Suppressor macrophage treated with lipopolysaccharide for 4 hours (primary cell): ENCODE results near the gene MAP7D1.

Experiments
- DNase-seq: peaks from one replicate; pipeline ENCODE4 v3.0.0-alpha.2; 2020

The MAP7D1 gene

GRCh38 chr1:36128126-36128904 lies 27.6 kb upstream of the MAP7D1 start:
- no peak for DNase-seq

GRCh38 chr1:36128905-36129206 lies 27.1 kb upstream of the MAP7D1 start:
- DNase-seq: no peak

GRCh38 chr1:36132029-36132428 lies 23.9 kb upstream of the MAP7D1 start:
- DNase-seq: no peak

GRCh38 chr1:36133484-36133883 lies 22.5 kb upstream of the MAP7D1 start:
- DNase-seq: peak; percentile 67

- DNase-seq: no peak
Measured at GRCh38 chr1:36134031-36134430, 21.9 kb upstream of the MAP7D1 start.

- peak; percentile 65 for DNase-seq
Measured at GRCh38 chr1:36134505-36135329, 21.2 kb upstream of the MAP7D1 start.

GRCh38 chr1:36135330-36135667 lies 20.7 kb upstream of the MAP7D1 start:
- DNase-seq: no peak

- DNase-seq: no peak
Measured at GRCh38 chr1:36135796-36136195, 20.2 kb upstream of the MAP7D1 start.

- DNase-seq: no peak
Measured at GRCh38 chr1:36136535-36136934, 19.4 kb upstream of the MAP7D1 start.

GRCh38 chr1:36137226-36137625 lies 18.7 kb upstream of the MAP7D1 start:
- no peak for DNase-seq

- no peak for DNase-seq
Measured at GRCh38 chr1:36137776-36138175, 18.2 kb upstream of the MAP7D1 start.

- DNase-seq: no peak
Measured at GRCh38 chr1:36139521-36139920, 16.4 kb upstream of the MAP7D1 start.

- DNase-seq: no peak
Measured at GRCh38 chr1:36142121-36142520, 13.8 kb upstream of the MAP7D1 start.

GRCh38 chr1:36143424-36143823 lies 12.5 kb upstream of the MAP7D1 start:
- no peak for DNase-seq

GRCh38 chr1:36144413-36144812 lies 11.5 kb upstream of the MAP7D1 start:
- DNase-seq: no peak

- DNase-seq: no peak
Measured at GRCh38 chr1:36148821-36149236, 7.1 kb upstream of the MAP7D1 start.

- peak; percentile 100 for DNase-seq
Measured at GRCh38 chr1:36149237-36149972, 6.6 kb upstream of the MAP7D1 start, which contains the start of gene TRAPPC3. TSS of gene TRAPPC3 (minus strand) at chr1:36149486. CDS start at chr1:36149378, 108 bp downstream.

- DNase-seq: no peak
Measured at GRCh38 chr1:36149973-36150295, 6.0 kb upstream of the MAP7D1 start.

- DNase-seq: peak; percentile 94
Measured at GRCh38 chr1:36150296-36151133, 5.4 kb upstream of the MAP7D1 start.

- no peak for DNase-seq
Measured at GRCh38 chr1:36151134-36151844, 4.7 kb upstream of the MAP7D1 start.

- no peak for DNase-seq
Measured at GRCh38 chr1:36151845-36152203, 4.1 kb upstream of the MAP7D1 start.

- no peak for DNase-seq
Measured at GRCh38 chr1:36153476-36153875, 2.5 kb upstream of the MAP7D1 start.
